Pancreas (tissue), 10 donors: Measurements from ENCODE around the gene PITPNC1. TPM values are rescaled to one million over a fixed set of nuclear protein-coding genes. Genes with fewer than 3 reads are reported as not detected.
A peak's percentile ranks its signal among the peaks of the same experiment; 100 is the strongest.

Source experiments
- ATAC-seq, 4 donors: fragments of 200-7000 bp; cut with Tn5 transposase; one replicate each; pipeline versions ENCODE4 v1.8.0 to v1.9.1; 2020; ENCODE audit warnings: mild to moderate bottlenecking in 4 of 4, moderate library complexity in 4 of 4
- DNase-seq, 6 donors: peaks; one replicate each; pipeline ENCODE4 v3.0.0-alpha.2; 2020
- FAIRE-seq: peaks from 2 replicates; lab custom pipeline; 2012; peaks lifted over from hg19 to GRCh38; lab: Jason Lieb, UNC
- H3K27ac ChIP-seq, 4 donors: fragments of 200-600 bp; sonication (generic); 1 replicate in 3 of 4; 2 replicates in 1 of 4; pipeline versions ENCODE4 v1.5.0 to v1.8.0; 2020
- H3K27me3 ChIP-seq, 4 donors: fragments of 200-600 bp; one replicate each; pipeline ENCODE4 v1.8.0; 2021
- H3K36me3 ChIP-seq, 3 donors: fragments of 200-600 bp; sonication (generic) in 1 of 3; one replicate each; pipeline versions ENCODE4 v1.5.0 to v1.8.0; 2020 to 2021
- H3K4me1 ChIP-seq, 3 donors: fragments of 200-600 bp; one replicate each; pipeline ENCODE4 v1.8.0; 2021
- H3K4me3 ChIP-seq, 4 donors: fragments of 200-600 bp; sonication (generic) in 2 of 4; one replicate each; pipeline versions ENCODE4 v1.5.0 to v1.8.0; 2020 to 2021
- H3K9me3 ChIP-seq, 4 donors: fragments of 200-600 bp; one replicate each; pipeline ENCODE4 v1.8.0; 2021
- CTCF ChIP-seq, 4 donors: fragments of 200-600 bp; sonication (generic) in 3 of 4; IDR thresholded peaks; one replicate each; pipeline versions ENCODE4 v1.5.0 to v1.8.0; 2021; ENCODE audit warnings: antibody characterized with exemption in 4 of 4
- WGBS, 2 donors: extraction: QIAGEN DNeasy Blood & Tissue Kit; methylation state at CpG; one replicate each; pipeline ENCODE4 v1.1.7; 2013; 5-methylcytosine and 5-hydroxymethylcytosine counted together
- intact Hi-C, 3 donors: fragments of 100-400 bp; cut with DNase I; formaldehyde crosslinking; loops; one replicate each; pipeline versions ENCODE4 v1.11.1 to v1.14.2; 2022
- polyA plus RNA-seq, 2 donors: library from polyadenylated mRNA; stranded (reverse); fragments of 200-250 nt; gene quantifications; one replicate each; pipeline ENCODE4 v1.2.3, GENCODE V29; 2013
- total RNA-seq, 6 donors: library from RNA; stranded (reverse); fragmentation: NEBNext Ultra II Directional in 4 of 6; extraction: Animal tissue kit (Norgen Biotek cat#: 25700) in 4 of 6; gene quantifications; one replicate each; pipeline versions ENCODE4 v1.2.1 to v1.2.4, GENCODE V29; 2021 to 2023
- donor health status: healthy with polysubstance abuse.
- donor health status: DM: no; HTN: no; CAD: no; lungs with moderate emphysema.
- donor health status: DM: no; HTN: no; CAD: no.
- donor health status: control.
- donor health status: control.
- donor health status: Bipolar disorder and iron deficiency.
- donor health status: DM: yes; HTN: yes; CAD: no.
- donor health status: DM: no; HTN: no; CAD: no.
- donor health status: DM: no; HTN: no; CAD: no.
- donor health status: DM: yes; HTN: yes; CAD: no.

The PITPNC1 gene
- total and polyA plus RNA-seq, 8 donors = 9.5 to 28.8 (median 24.4) TPM

DNA sequence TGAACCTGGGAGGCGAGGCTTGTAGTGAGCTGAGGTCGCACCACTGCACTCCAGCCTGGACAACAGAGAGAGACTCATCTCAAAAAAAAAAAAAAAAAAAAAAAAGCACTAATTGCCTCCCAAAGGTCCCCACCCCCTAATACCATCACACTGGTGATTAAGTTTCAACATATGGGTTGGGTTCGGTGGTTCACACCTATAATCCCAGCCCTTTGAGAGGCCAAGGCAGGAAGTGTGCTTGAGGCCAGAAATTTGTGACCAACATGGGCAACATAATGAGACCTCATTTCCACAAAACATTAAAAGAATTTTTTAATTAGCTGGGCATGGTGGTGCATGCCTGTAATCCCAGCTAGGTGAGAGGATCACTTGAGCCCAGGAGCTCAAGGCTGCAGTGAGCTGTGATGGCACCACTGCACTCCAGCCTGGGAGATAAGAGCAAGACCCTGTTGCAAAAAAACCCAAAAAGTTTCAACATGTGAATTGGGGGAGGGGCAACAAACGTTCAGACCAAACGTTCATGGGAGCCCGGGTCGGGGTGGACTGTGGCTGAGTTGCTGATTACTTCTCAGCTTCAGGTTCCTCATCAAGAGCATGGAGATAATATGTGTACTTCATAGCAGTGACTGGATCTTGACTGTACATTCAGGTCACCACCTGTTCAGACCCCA is 278.5 kb downstream of the PITPNC1 start:
- Histone ChIP-seq H3K9me3 (no peaks in the 10 kb centered on the region), H3K27ac (no peak overlapping the region), H3K36me3 (peaks cover 0 to 3% (median 0%) of the 10 kb centered on the region in 3 donors), H3K27me3 (no peaks in the 10 kb centered on the region), H3K4me1 (no peaks in the 10 kb centered on the region), H3K4me3 (no peak overlapping the region)
- ATAC-seq (no peak), FAIRE-seq (no peak), DNase-seq (no peak)
- intact Hi-C loops = no loop called here
- WGBS, 2 donors = 85 to 86% methylated on average over 7 of the region's 7 CpGs
- TF ChIP-seq CTCF (IDR thresholded peaks at IDR 0.05) = no peak

DNA sequence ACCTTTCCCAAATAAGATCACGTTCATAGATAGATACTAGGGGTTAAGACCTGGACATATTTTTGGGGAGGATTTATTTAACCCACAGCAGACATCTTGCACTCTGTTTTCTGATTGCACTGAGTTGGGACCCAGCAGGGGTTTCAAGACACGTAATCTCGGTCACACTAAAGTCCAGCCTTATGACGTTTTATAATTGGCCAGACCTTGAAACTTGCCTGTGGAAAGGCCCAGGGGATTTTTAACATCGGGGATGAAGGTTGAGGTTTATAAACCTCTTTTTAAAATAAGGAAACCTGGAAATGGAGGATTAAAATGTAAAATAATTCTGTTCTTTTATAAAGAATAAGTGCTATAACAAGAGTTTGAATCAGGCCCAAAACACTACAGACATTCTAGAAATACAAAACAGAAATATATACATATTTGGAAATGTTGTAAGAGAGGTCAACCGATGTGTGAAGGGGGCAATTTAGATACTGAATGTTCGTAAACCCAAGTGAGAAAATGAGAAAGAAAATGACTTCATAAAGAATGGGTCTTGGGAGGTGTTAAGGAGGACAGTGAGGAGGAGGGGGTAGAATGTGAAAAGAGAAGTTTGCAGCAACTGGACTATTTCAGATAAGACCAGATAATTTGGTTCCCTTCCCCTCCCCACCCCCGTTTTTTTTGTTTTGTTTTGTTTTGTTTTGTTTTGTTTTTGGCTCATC is 279.6 kb downstream of the PITPNC1 start:
- no peak overlapping the region for H3K27ac ChIP-seq
- H3K4me3 ChIP-seq = no peak overlapping the region
- 82 to 88% methylated on average over 8 of the region's 8 CpGs for WGBS, 2 donors
- FAIRE-seq (no peak), DNase-seq (no peak), ATAC-seq (no peak)
- no peaks in the 10 kb centered on the region for H3K4me1 ChIP-seq
- no peaks in the 10 kb centered on the region for H3K27me3 ChIP-seq
- intact Hi-C loops = no loop called here
- H3K9me3 ChIP-seq = no peaks in the 10 kb centered on the region
- H3K36me3 ChIP-seq = peaks cover 0 to 3% (median 0%) of the 10 kb centered on the region in 3 donors
- TF ChIP-seq CTCF (IDR thresholded peaks at IDR 0.05) = no peak

GRCh38 chr17:67657596-67657995 is 280.5 kb downstream of the PITPNC1 start:
- no peaks in the 10 kb centered on the region for H3K27me3 ChIP-seq
- peaks cover 0 to 3% (median 0%) of the 10 kb centered on the region in 3 donors for H3K36me3 ChIP-seq
- WGBS, 2 donors = 94% methylated on average over 4 of the region's 4 CpGs
- H3K27ac ChIP-seq = no peak overlapping the region
- no peaks in the 10 kb centered on the region for H3K4me1 ChIP-seq
- H3K4me3 ChIP-seq = no peak overlapping the region
- FAIRE-seq (no peak), DNase-seq (no peak), ATAC-seq (no peak)
- H3K9me3 ChIP-seq = no peaks in the 10 kb centered on the region
- intact Hi-C loops = no loop called here
- TF ChIP-seq CTCF (IDR thresholded peaks at IDR 0.05) = no peak

GRCh38 chr17:67658265-67658664 is 281.2 kb downstream of the PITPNC1 start:
- ATAC-seq = no peak
- no peaks in the 10 kb centered on the region for H3K9me3 ChIP-seq
- WGBS, 2 donors = 95 to 97% methylated on average over 4 of the region's 4 CpGs
- no peak overlapping the region for H3K4me3 ChIP-seq
- peak overlapping the region in 2 of 4 donors; percentile 59 to 64 for H3K27ac ChIP-seq
- intact Hi-C loops = no loop called here
- DNase-seq = no peak
- TF ChIP-seq CTCF (IDR thresholded peaks at IDR 0.05) = no peak
- FAIRE-seq = no peak
- no peaks in the 10 kb centered on the region for H3K4me1 ChIP-seq
- peaks cover 0 to 3% (median 0%) of the 10 kb centered on the region in 3 donors for H3K36me3 ChIP-seq
- H3K27me3 ChIP-seq = no peaks in the 10 kb centered on the region

GRCh38 chr17:67659028-67659427 is 281.9 kb downstream of the PITPNC1 start:
- 32 to 62% methylated on average over 1 of the region's 1 CpG for WGBS, 2 donors
- Histone ChIP-seq H3K4me3 (no peak overlapping the region), H3K4me1 (no peaks in the 10 kb centered on the region), H3K27ac (peak overlapping the region in 2 of 4 donors; percentile 59 to 64), H3K9me3 (no peaks in the 10 kb centered on the region), H3K27me3 (no peaks in the 10 kb centered on the region), H3K36me3 (no peaks in the 10 kb centered on the region)
- no peak for FAIRE-seq
- TF ChIP-seq CTCF (IDR thresholded peaks at IDR 0.05) = no peak
- intact Hi-C loops = no loop called here
- ATAC-seq = peak; percentile 34 to 72 (median 58)
- no peak for DNase-seq
